Activated CD4-positive, alpha-beta T cell treated with anti-CD3 and anti-CD28 coated beads for 36 hours (primary cell): ENCODE results near the gene SLC28A1. TPM values are rescaled to one million over a fixed set of nuclear protein-coding genes. Genes with fewer than 3 reads are reported as not detected.
A peak's percentile ranks its signal among the peaks of the same experiment; 100 is the strongest.
"Not testable (repeated sequence)": the region's sequence is repeated elsewhere in the genome, so short reads cannot be mapped to it uniquely, and the experiment has no call there.

Experiments used
- ATAC-seq: fragments of 200-7000 bp; cut with Tn5 transposase; one replicate; pipeline ENCODE4 v1.10.0; 2021; ENCODE audit warnings: mild to moderate bottlenecking, moderate library complexity
- CTCF ChIA-PET: fragments of 350-600 bp; sonication (Branson Sonifier 250); formaldehyde crosslinking; loops from one replicate; lab custom pipeline; 2021; ENCODE audit warnings: antibody characterized with exemption; lab: Charles Lee
- POLR2A ChIA-PET: fragments of 350-600 bp; sonication (Branson Sonifier 250); formaldehyde crosslinking; loops from one replicate; lab custom pipeline; 2021; ENCODE audit warnings: antibody characterized with exemption, inconsistent platforms; lab: Charles Lee
- DNase-seq: peaks from one replicate; pipeline ENCODE4 v3.0.0-alpha.2; 2020
- H3K27ac Mint-ChIP-seq: one replicate; pipeline ENCODE4 v1.8.0; 2021; ENCODE audit warnings: mixed read lengths
- H3K27me3 Mint-ChIP-seq: one replicate; pipeline ENCODE4 v1.8.0; 2021; ENCODE audit warnings: mixed read lengths
- H3K36me3 Mint-ChIP-seq: one replicate; pipeline ENCODE4 v1.8.0; 2021; ENCODE audit warnings: low read depth, mixed read lengths
- H3K4me1 Mint-ChIP-seq: one replicate; pipeline ENCODE4 v1.8.0; 2021; ENCODE audit warnings: mixed read lengths
- H3K4me3 Mint-ChIP-seq: one replicate; pipeline ENCODE4 v1.8.0; 2021; ENCODE audit warnings: mild to moderate bottlenecking, moderate library complexity, mixed read lengths
- H3K9me3 Mint-ChIP-seq: one replicate; pipeline ENCODE4 v1.8.0; 2021; ENCODE audit warnings: low read depth, mixed read lengths
- intact Hi-C, 2 experiments: fragments of 100-400 bp; cut with DNase I in 1 of 2; cut with micrococcal nuclease in 1 of 2; formaldehyde crosslinking; loops; one replicate each; pipeline versions ENCODE4 v1.14.2 to v1.15.1; 2022 to 2024; cut with DNase I, micrococcal nuclease
- total RNA-seq, 2 experiments: library from RNA; stranded (reverse); gene quantifications; one replicate each; pipeline ENCODE4 v1.2.3, GENCODE V29; 2021

Gene SLC28A1
- total RNA-seq, 2 experiments from 2014 or later: not detected

DNA sequence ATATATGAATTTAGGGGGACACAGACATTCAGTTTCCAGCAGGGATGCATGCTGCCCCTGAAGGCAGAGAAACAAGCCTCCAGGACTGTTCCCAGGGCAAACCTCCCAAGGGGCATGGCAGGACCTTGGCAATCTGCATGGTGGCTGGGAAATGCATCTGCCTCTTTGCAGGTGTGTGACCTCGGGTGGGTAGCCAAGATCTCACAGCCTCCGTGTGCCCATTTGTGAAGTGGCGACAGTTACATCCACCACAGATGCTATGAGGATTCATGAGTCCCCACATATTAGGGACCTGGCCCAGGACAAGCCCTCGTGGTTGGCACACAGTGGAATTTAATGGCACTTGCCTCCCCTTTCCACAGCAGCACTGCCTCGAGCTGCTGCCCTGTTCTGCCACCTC, 29.9 kb downstream of the SLC28A1 start:
- H3K36me3 Mint-ChIP-seq: peaks cover 2% of the 10 kb centered on the region
- peaks cover 2% of the 10 kb centered on the region for H3K27me3 Mint-ChIP-seq
- ATAC-seq (peak; percentile 16), DNase-seq (no peak)
- H3K27ac Mint-ChIP-seq: no peak overlapping the region
- H3K4me3 Mint-ChIP-seq: peak overlapping the region; percentile 66
- ChIA-PET CTCF (interaction anchor here (0.8 to 1.0 kb wide), 2 partner anchors 11 to 14 kb away, joined by 3 read pairs; no protein-coding TSS in a partner anchor), POLR2A (no interaction called here)
- intact Hi-C loops: loop anchor here in 1 of 2 experiments (5.0 kb wide), 1 partner anchor 62 kb away; no protein-coding TSS in a partner anchor
- peaks cover 11% of the 10 kb centered on the region for H3K4me1 Mint-ChIP-seq
- no peaks in the 10 kb centered on the region for H3K9me3 Mint-ChIP-seq

DNA sequence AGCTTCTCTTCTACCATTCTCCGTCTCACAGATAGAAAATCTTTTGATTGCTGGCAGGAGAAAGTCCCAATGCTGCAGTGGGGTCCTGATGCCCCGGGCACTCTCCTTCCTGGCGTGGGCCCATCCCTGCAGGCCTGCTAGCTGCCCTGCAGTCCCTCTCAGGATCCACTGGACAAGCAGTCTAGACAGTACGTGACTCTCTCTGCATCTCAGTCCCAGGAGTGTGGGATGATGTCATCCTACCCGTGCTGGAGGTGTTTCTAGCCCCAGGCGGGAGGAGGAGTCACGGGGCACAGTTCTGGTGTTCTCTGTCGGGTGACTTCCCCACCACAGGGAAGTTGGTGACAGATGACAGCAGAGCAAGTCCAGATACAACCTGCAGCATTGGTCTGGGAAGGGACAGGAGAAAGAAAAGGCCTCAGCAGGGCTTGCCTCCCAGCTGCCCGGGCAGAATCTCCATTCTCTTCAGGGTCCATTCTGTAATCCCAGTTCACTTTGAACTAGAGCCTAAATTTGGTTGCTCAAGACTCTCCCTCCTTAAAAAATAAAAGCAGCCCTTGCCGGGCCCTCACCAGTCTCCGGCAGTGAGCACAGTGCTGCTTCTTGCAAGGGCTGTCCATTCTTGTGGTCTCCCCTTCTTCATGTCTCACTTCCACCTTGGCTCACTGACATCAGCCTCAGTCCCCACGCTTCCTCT, 30.6 kb downstream of the SLC28A1 start:
- Mint-ChIP-seq H3K4me3 (peak overlapping the region; percentile 66), H3K36me3 (peaks cover 2% of the 10 kb centered on the region), H3K4me1 (peaks cover 11% of the 10 kb centered on the region), H3K27me3 (peaks cover 2% of the 10 kb centered on the region), H3K9me3 (no peaks in the 10 kb centered on the region), H3K27ac (peak overlapping the region; percentile 95)
- intact Hi-C loops: loop anchor here in 1 of 2 experiments (5.0 kb wide), 1 partner anchor 63 kb away; no protein-coding TSS in a partner anchor
- ATAC-seq (peak; percentile 99), DNase-seq (peak; percentile 87)
- CTCF ChIA-PET: interaction anchor here (0.8 to 1.0 kb wide), 2 partner anchors 11 to 13 kb away, joined by 3 read pairs; no protein-coding TSS in a partner anchor
- POLR2A ChIA-PET: no interaction called here

DNA sequence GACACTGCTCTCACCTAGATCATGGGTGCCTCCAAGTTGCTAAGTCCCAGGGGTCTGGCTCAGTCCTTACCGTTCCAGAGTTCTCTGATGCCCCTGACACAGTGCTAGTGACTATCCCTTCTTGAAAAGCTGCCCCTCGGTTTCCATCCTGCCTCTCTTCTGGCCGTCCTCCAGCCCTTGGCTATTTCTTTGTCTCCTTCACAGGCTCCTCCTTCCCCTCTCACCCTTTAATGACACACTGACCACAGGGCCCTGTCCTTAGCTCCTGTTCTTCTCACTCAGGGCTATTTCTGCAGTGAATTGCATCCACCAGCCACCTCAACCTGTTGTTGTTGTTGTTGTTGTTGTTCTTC, 31.1 kb downstream of the SLC28A1 start:
- H3K4me1 Mint-ChIP-seq: peaks cover 11% of the 10 kb centered on the region
- CTCF ChIA-PET: no interaction called here
- ATAC-seq (no peak), DNase-seq (no peak)
- no peaks in the 10 kb centered on the region for H3K9me3 Mint-ChIP-seq
- H3K27me3 Mint-ChIP-seq: peaks cover 2% of the 10 kb centered on the region
- POLR2A ChIA-PET: no interaction called here
- H3K36me3 Mint-ChIP-seq: peaks cover 2% of the 10 kb centered on the region
- peak overlapping the region; percentile 69 for H3K27ac Mint-ChIP-seq
- no peak overlapping the region for H3K4me3 Mint-ChIP-seq
- intact Hi-C loops: no loop called here

DNA sequence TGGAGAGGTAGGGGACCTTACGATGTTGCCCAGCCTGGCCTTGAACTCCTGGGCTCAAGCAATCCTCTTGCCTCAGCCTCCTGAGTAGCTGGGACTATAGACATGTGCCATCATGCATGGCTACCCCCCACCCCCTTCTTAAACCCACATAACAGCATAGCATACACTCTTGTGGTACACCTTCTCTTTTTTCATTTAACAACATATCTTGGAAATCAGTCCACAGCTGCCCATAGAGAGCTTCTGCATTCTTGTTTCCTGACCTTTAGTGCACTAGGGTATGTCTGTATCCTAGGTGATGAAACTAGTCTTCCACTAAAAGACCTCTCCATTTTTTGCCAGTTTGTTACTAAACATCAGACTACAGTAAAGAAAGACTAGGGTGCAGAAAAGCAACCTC, 33.0 kb downstream of the SLC28A1 start:
- H3K27me3 Mint-ChIP-seq: peaks cover 2% of the 10 kb centered on the region
- no peaks in the 10 kb centered on the region for H3K9me3 Mint-ChIP-seq
- peaks cover 11% of the 10 kb centered on the region for H3K4me1 Mint-ChIP-seq
- CTCF ChIA-PET: interaction anchor here (0.5 to 0.8 kb wide), 2 partner anchors 63 to 322 kb away, joined by 3 to 4 read pairs; no protein-coding TSS in a partner anchor
- H3K36me3 Mint-ChIP-seq: peaks cover 2% of the 10 kb centered on the region
- intact Hi-C loops: no loop called here
- H3K27ac Mint-ChIP-seq: peak overlapping the region; percentile 32
- H3K4me3 Mint-ChIP-seq: no peak overlapping the region
- ATAC-seq (no peak), DNase-seq (no peak)
- POLR2A ChIA-PET: no interaction called here

DNA sequence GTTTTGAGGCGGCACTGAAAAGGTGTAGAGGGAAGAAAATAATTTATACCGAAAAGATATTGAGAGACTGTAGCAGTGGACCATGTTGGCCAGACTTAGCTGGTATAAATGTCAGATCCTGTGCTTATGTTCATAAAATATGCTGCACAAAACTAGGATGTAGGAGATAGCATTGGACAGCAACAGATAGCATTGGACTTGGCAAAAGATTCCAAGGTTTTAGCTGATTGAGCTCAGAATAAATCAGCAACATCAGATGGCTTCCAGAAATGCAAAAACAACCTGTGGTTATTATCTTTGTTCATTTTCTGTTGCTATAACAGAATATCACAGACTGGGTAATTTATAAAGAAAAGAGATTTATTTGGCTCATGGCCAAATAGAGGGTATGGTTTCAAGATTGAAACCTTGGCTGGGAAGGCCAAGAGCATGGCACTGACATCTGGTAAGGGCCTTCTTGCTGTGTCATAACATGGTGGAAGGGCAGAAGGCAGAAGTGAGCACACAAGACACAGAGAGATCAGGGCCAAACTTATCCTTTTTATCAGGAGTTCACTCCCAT, 34.7 kb downstream of the SLC28A1 start:
- no peak for ATAC-seq
- POLR2A ChIA-PET: no interaction called here
- H3K4me3 Mint-ChIP-seq: no peak overlapping the region
- no peak overlapping the region for H3K27ac Mint-ChIP-seq
- CTCF ChIA-PET: interaction anchor here (1.2 to 2.0 kb wide), 2 partner anchors 9 to 139 kb away, joined by 3 to 4 read pairs; no protein-coding TSS in a partner anchor
- intact Hi-C loops: no loop called here
- H3K27me3 Mint-ChIP-seq: peaks cover 2% of the 10 kb centered on the region
- no peaks in the 10 kb centered on the region for H3K9me3 Mint-ChIP-seq
- peaks cover 2% of the 10 kb centered on the region for H3K36me3 Mint-ChIP-seq
- no peak for DNase-seq
- peaks cover 11% of the 10 kb centered on the region for H3K4me1 Mint-ChIP-seq

DNA sequence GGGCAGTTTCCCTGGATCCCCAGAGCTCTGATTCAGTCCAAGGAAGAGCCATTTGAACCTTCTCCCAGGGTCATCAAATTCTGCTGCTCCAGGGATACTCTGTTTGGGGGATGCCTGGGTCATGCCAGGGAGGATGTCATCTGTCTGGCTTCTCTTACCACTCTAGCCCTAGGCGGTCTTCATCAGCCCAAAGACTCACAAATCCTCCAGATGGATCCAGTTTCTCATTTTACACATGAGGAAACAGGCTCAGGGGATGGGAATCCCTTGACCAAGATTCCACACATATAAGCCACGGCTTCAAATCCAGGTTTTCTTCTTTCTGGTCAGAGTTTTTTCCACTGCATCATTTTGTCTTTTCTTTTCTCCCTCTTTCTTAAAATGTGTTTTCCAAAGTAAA, 36.7 kb downstream of the SLC28A1 start:
- CTCF ChIA-PET: interaction anchor here (1.3 kb wide), 1 partner anchor 11 kb away, joined by 4 read pairs; no protein-coding TSS in a partner anchor
- DNase-seq (no peak), ATAC-seq (no peak)

DNA sequence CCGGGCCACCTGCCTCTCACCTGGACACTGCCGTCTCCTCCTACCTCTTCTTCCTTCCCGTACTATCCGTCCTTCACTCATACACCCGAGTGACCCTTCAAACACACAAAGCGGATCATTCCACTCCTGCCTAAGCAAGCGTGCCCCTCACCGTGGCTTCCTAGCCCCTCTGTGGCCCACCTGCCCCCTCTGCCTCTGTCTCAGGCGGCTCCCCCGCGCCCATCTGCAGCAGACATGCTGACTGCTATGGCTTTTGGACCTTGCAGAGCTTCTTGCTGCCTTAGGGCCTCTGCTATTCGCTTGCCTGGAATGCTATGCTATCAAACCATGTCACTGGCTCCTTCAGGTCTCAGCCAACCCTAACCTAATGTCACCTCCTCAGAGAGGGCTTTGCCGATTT, 38.1 kb downstream of the SLC28A1 start:
- Mint-ChIP-seq H3K27me3 (no peaks in the 10 kb centered on the region), H3K4me1 (no peaks in the 10 kb centered on the region), H3K27ac (no peak overlapping the region), H3K36me3 (no peaks in the 10 kb centered on the region), H3K9me3 (no peaks in the 10 kb centered on the region), H3K4me3 (no peak overlapping the region)
- ATAC-seq (no peak), DNase-seq (no peak)
- POLR2A ChIA-PET: no interaction called here
- CTCF ChIA-PET: interaction anchor here (0.7 kb wide), 1 partner anchor 36 kb away, joined by 3 read pairs; no protein-coding TSS in a partner anchor
- intact Hi-C loops: no loop called here

More for the DNA sequence above, 36.7 kb downstream of the SLC28A1 start:
- POLR2A ChIA-PET: no interaction called here
- Mint-ChIP-seq H3K4me1 (no peaks in the 10 kb centered on the region), H3K27ac (no peak overlapping the region), H3K4me3 (no peak overlapping the region), H3K9me3 (no peaks in the 10 kb centered on the region), H3K36me3 (no peaks in the 10 kb centered on the region), H3K27me3 (no peaks in the 10 kb centered on the region)
- intact Hi-C loops: no loop called here

DNA sequence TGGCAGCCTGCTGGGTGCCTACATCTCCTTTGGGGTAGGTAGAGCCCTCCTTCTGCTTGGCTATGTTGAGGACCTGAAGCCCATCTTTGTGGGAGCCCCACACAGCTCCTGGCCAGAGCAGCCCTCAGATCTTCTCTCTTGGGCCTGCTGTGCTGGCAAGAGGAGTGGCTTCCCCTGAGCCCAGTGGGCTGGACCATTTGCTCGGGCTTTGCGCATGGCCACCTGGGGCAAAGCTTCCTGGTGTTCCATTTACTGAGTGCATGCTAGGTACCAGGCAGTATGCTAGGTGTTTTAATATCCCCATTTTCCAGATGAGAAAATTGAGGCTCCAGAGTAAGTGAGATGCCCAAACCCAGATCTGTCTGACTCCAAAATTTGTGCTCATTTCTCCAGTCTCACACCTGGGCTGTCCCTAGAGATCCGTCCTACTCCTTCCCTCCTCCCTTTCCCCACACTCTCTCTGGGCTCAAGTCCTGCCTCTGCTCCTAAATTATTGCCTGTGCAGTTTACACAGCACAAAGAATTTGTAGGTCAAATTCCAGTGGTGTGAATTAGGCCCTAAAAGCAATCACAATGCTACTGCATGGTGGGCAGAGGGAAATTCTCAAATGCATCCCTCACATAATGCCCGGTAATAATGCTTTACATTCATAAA, 39.7 kb downstream of the SLC28A1 start:
- no peak for ATAC-seq
- peaks cover 5% of the 10 kb centered on the region for H3K4me1 Mint-ChIP-seq

DNA sequence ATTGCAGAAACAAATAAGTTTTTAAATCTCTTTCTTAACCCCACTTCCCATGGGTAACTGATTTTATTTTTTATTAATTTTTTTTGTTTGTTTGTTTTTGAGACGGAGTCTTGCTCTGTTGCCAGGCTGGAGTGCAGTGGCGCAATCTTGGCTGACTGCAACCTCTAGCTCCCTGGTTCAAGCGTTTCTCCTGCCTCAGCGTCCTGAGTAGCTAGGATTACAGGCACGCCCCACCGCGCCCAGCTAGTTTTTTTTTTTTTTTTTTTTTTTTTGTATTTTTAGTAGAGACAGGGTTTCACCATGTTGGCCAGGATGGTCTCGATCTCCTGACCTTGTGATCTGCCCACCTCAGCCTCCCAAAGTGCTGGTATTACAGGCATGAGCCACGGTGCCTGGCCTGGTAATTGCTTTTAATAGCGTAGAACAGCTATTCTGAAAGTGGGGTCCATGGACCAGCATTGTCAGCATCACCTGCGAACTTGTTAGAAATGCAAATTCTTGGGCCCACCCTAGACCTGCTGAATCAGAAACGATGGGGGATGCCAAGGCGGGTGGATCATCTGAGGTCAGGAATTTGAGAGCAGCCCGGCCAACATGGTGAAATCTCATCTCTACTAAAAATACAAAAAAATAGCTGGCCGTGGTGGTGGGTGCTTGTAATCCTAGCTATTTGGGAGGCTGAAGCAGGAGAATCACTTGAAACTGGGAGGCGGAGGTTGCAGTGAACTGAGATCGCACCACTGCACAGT, 40.5 kb downstream of the SLC28A1 start:
- H3K27me3 Mint-ChIP-seq, H3K4me3 Mint-ChIP-seq, POLR2A ChIA-PET, H3K36me3 Mint-ChIP-seq, ATAC-seq, intact Hi-C loops, H3K27ac Mint-ChIP-seq, H3K9me3 Mint-ChIP-seq, DNase-seq, H3K4me1 Mint-ChIP-seq: not testable (repeated sequence)
- CTCF ChIA-PET: interaction anchor here (1.0 kb wide), 1 partner anchor 10 kb away, joined by 3 read pairs; no protein-coding TSS in a partner anchor

More for the DNA sequence above, 39.7 kb downstream of the SLC28A1 start:
- H3K4me3 Mint-ChIP-seq: no peak overlapping the region
- H3K36me3 Mint-ChIP-seq: no peaks in the 10 kb centered on the region
- no peaks in the 10 kb centered on the region for H3K9me3 Mint-ChIP-seq
- POLR2A ChIA-PET: no interaction called here
- no peak overlapping the region for H3K27ac Mint-ChIP-seq
- H3K27me3 Mint-ChIP-seq: no peaks in the 10 kb centered on the region
- intact Hi-C loops: no loop called here
- CTCF ChIA-PET: interaction anchor here (0.6 to 0.7 kb wide), 2 partner anchors 99 to 223 kb away, joined by 3 read pairs; no protein-coding TSS in a partner anchor
- no peak for DNase-seq

DNA sequence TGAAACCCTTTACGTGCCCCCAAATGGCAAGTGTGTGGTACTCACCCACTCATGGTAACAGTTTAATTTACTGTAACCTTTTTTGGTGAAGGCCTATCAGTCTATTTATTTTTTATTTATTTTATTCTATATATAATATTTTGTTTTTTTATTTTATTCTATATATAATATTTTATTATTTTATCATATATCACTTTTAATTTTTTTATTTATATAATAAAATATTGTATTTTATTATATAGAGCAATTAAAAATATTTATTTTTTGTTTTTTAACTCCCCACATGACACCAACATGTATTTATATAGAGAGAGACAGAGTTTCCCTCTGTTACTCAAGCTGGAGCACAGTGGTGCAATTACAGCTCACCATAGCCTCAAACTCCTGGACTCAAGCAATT, 41.4 kb downstream of the SLC28A1 start:
- Mint-ChIP-seq H3K9me3 (no peaks in the 10 kb centered on the region), H3K27me3 (no peaks in the 10 kb centered on the region), H3K27ac (no peak overlapping the region), H3K4me3 (no peak overlapping the region), H3K36me3 (no peaks in the 10 kb centered on the region), H3K4me1 (peaks cover 5% of the 10 kb centered on the region)
- DNase-seq: no peak
- no peak for ATAC-seq
- intact Hi-C loops: no loop called here
- CTCF ChIA-PET: interaction anchor here (0.6 to 1.3 kb wide), 7 partner anchors 11 to 338 kb away, joined by 3 to 5 read pairs (median 3); no protein-coding TSS in a partner anchor
- POLR2A ChIA-PET: no interaction called here
